CD4-positive, alpha-beta T cell treated with Interleukin-4 for 4 hours (primary cell): Measurements from ENCODE around the gene SMYD3.

Source experiments
- DNase-seq: peaks from one replicate; pipeline ENCODE4 v3.0.0-alpha.2; 2020

Gene SMYD3

DNA sequence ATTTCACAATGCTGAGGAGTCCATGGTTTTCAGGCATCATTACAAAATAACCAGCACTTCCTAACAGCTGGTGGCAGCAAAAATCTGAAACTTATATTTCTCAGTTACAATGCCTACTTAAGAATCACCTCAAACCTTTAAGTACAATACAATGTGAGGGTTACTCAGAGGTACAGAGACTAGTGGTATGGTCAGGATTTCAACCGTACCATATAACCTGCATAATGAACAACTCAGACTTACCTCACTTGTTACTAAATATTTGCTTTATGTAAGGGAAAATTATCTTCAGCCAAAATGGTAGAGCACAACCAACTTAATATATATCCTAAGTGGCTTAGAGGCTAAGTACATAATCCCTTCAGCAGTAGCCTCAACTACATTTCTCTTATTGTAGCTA lies 344.5 kb downstream of the SMYD3 start:
- no peak for DNase-seq

DNA sequence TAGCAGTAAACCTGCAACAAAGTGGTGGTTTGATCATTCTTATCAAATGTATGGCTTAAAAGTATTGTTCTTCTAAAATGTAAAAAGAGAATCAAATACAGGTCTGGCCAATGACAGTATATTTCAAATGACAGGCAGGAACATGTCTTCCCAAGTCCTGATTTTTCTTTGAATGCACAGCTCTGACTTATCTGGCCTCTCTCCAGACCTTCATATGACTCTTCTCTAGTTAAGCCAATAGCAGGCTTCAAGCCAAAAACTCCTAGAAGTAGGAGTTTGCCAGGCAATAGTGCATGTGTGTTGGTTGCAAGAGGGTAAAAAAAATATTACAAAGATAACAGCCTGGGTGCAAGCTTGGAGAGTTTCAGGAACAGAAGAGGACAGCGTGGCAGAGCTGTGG lies 345.5 kb downstream of the SMYD3 start:
- DNase-seq = no peak

DNA sequence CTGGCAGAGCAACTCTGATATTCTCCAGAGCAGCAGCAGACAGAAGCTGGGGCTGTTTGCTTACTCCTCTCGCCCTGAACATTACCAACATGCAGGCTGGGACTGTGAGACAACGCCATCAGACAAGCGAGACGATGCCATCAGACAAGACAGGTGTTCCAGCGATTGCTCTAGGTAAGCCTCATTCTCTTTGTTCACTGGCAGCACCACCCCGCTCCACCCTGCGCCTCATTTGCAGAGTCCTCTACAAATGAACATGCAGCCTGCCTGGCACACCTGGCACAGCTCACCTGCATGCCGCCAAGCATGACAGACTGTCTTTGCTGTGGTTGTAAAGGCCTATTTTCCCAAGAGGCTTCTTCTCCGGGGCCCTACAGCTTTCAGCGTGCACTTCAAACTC lies 346.2 kb downstream of the SMYD3 start:
- no peak for DNase-seq

DNA sequence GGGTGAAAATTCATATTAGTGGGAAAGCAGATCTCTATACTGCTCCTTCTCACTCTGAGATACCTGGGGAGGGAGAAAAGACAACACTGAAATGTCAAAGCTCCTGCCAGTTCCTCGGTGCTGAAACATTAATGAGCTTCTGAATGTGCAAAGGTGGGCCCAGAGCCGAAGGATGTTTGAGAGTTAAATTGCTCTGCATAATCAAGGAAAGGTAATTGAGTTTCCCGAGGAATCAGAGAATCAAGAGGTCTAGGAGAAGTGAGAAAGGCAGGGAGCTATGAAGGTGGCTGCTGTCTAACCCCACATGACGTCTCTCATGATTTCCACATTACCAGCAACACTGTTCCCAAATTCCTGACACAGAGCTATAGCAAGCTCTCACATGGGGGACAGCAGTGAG lies 346.7 kb downstream of the SMYD3 start:
- no peak for DNase-seq

DNA sequence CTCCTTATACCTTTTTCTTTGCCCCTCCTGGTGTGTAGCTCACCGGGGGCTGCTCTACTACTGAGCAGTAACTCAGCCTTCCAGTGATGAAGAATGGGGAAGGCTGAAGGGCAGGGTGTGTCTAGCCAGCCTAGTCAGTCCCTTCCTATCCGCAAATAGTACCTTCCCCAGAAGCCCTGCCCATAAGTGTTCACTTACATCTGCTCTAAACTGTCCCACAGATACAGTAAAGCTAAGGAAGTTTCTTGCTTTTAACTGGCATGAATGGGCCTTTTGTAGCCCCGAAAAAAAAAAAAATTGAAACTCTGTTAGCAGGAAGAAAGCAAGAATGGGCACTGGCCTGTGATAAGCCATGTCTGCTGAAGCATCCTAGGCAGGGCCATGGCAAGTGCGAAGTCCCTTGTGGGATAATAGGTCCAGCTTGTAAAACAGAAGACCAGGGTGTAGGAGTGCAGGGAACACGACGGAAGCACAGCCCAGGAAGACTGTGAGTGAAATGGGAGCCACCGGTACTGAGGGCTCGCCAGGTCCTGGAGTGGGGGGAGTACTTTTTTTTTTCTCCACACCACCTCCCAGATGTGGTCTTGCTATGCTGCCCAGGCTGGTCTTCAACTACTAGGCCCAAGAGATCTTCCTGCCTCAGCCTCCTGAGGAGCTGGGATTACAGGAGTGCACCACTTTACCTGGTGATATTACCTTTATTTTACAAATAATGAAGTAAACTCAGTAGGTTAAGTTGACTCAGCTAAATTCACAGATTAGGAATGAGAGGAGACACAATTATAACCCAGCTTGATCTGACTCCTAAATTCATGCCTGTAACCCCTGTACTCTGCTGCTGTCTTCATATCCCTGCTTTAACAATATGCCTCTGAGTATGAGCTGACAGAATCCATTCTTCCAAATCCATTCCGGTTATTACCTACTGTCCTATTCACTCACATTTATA lies 347.5 kb downstream of the SMYD3 start:
- DNase-seq = no peak

DNA sequence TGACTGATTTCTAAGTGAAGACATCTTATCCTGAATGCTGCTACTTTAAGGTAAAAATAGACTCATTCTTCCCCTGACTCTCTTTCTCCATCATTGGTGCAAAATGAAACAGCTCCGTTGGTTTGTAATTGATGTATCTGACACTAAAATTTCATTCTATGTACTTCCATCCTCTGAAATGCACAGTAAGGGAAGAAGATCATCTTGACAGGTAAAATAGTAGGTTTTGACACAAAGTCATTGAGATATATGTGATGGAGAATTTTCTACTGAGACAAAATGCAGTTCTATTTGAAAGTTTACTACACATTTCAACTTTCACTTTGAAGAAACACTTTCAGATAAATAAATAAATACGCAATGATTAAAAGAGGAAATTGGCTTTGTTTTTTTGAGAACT lies 348.9 kb downstream of the SMYD3 start:
- DNase-seq = no peak

DNA sequence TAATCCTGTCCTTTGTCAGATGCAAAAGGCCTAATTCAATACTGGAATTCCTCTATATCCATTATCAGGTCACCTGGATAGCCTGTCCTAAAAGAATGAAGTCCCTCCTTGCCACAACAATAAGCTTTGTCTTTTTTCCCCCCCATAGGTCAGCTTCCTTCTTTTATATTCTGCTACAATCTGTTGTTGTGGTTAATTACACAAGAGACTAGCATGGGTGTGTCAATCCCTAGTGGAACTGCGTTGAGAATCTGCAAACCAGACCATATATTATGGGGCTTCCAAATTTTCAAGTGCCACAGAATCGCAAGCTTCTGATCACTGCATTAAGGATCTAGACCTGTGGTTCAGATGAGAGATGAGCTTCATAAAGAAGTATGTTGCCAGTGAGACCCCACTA lies 349.6 kb downstream of the SMYD3 start:
- DNase-seq = peak; percentile 1

DNA sequence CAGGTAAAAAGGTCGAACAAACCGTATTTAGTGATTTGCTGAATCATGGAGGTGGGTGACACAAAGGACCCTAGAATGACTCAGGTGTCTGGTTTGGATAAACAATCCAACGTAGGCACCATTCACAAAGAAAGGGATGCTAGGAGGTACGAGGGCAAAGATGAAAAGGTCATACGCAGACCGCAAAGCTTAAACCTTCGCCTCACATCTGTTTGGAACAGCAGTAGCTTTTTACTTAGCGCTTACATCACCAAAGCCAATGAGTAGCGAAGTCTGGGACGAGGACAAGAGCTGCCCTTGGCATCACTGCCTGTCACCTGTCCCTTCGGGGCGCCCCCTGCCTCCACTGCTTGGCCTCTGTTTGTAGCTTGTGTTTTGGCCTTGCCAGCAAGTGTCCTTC lies 350.2 kb downstream of the SMYD3 start:
- no peak for DNase-seq

DNA sequence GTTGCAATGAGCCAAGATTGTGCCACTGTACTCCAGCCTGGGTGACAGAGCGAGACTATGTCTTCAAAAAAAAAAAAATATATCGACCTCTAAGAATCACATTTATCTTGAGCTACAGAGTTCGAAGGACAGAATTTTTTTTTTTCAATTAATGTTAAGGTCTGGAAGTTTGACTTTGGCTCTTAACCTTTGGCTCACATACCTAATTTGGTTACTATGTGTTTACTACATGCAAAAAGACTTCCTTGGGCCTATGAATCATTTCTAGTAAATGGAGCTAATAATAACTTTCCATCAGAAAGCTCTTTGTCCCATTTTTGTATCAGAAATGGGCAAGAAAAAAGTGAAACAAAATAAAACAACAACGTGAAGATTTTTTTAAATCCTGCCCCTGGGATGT lies 351.2 kb downstream of the SMYD3 start:
- no peak for DNase-seq

DNA sequence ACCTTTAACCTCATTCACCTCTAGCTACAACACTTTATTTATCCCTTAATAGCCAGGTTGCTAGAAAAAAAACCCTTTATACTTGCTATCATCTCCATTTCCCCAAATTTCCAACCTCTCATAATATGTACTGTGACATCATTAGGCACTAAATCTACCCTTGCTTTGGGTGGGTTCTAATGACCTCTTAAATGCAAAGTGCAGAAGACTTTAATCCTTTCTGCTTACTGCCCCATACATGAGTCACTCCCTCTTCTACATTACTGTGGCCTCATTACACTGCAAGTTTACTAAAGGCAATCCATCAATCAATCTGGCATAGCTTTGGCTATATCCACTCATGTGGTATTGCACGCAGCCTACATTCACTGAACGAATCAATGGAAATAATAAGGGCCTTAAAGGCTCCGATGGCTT lies 353.3 kb downstream of the SMYD3 start:
- DNase-seq = no peak

DNA sequence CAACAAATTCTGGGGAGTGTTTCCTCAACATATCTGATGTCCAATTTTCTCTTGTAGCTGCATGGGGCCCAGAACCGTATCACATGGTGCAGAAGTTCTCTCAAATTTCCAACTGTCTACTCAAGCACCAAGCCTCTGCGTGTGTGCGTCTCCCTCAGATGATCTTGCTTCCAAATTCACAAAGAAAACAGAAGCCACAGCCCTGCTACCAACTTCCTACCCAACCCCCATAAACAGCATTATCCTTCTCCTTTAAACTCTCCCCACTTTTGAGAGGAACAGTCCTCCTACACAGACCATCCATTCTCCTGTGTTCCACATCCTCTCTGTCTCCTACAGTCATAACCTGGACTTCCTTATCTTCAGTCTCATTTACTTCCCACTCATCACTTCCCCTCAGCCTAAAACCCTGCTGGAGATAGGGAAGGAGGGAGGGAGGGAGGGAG lies 354.1 kb downstream of the SMYD3 start:
- no peak for DNase-seq

DNA sequence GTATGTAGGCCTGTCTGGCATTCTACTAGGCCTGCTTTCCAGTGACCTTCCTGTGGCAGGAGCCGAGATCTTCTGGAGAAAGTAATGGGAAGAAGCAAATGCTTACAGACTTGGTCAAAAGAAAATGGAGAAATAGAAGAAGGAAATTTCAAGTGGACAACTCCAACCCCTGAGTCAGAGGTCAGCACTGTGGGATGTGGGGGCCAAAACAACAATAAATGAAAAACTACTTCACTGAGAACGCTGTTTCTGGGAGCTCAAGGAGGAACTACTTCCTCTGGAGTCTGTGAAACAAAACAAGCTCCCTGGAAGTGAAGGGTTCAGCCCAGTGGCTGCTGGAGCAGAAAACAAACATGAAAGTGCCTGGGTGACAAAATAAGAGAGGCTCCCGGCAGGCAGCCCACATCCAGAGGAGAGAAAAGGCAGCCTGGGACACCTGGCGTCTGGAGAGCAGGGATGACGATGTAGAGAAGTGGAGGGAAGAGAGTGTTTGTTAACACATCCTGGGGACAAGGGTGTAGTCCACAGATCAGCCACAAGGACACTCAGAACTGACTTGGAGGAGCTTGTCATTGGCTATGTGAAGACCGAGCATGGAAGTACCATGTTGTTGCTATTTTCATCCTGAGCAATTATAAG lies 355.2 kb downstream of the SMYD3 start:
- no peak for DNase-seq

DNA sequence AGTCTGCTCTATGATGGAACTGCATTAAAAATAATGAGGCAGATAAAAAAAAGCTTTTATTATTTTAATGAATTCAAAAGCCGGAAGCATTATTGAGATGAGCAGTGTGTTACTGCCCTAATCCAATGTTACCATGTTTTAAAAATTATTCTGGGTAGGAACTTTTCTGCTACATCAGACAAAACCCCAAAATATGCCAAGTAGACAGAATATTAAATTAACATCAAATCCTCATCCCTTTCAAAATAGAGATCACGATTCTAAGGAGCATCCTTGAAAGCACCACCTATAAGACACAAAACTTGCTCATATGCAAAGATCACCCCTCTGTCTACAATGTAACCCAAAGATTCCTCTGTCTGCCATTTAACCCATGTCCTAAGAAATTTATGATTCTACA lies 357.5 kb downstream of the SMYD3 start:
- no peak for DNase-seq

DNA sequence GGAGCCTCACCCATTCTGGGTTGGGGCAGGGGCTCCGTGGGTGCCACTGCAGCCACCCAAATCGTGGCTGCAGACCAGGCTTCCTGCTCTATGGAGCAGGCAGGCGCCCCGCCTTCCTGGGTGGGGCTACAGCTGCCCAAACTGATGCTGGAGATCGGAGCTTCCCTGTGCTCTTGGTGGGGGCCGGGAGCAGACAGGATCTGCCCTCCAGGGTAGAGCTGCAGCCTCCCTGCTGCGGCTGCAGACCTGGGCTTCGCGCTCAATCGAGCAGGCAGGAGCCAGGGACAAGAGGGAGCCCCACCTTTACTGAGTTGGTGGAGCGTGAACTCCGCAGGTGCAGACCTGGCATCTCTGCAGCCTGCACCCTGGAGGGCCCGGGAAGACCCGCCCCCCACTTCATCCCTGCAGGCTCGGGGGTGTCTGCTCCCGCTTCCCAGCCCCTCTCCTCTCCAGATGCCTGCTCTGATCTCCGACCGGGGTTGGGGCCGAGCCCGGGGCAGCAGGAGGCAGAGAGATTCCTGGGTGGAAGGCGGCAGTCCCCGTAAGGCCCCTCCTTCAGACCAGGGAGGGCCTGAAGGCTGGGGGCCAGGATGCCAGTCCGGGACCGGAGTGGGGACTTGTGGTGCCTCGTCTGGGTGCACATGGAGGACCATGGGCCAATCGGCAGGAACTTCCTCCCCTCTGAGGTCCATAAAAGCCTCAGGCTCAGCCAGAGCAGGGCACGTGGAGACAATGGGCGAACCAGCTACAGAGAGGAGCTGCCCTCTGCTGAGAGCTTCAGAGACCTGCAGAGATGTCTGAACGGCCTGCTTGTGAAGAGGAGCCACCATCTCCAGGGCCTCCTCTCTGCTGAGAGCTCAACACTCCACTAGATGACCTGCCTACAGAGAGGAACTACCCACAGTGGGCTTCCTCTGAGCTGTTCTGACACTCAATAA lies 359.3 kb downstream of the SMYD3 start:
- DNase-seq = no peak

DNA sequence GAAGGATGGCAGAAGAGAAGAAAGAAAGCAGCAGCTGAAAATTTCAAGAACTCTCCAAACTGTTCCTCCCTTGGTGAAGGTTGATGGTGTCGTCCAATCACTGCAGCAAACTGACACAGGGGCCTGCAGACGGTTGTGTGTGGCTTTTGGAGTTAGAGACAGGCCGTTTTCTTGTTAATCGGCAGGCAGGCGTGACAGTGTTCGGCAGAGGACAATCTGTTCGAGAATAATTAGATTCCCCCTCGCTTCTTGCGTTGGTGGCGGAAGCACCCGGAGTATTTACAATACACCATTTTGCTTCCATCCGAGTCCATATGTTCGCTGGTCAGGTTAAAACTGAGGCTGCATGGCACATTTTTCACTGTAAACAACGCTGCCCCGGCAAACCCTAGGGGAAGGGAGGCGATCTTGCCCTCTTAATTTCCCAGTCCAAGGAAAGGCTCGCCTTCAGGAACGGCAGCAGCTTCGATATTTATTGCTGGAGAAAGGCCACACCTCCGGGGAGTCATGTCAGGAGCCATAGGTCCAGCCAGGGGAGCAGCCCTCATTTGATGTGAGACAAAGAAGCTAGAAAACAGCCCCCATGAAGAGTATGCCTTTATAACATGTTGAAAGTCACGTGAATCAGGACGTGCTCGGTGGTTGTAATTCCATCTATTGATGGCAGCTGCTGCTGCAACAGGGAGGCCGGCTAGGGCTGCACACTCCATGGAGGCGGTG lies 360.1 kb downstream of the SMYD3 start:
- no peak for DNase-seq

DNA sequence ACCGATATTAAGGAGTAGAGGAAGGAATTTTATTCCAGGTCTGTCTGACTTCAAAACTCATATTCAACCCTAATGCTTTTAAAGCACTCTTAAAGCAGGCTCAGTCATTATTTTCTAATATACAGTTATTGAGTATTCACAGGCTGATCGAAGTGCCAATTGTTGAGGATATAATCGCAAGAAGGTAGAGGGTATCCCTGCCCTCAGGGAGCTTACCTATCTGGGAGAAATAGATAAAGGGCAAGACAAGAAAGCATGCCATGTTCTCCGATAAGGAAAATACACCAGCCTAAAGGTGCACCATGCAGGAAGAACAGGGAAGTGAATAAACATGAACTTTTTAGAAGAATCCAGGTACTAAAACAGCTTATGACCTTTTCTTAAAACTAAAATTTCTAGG lies 361.2 kb downstream of the SMYD3 start:
- no peak for DNase-seq

DNA sequence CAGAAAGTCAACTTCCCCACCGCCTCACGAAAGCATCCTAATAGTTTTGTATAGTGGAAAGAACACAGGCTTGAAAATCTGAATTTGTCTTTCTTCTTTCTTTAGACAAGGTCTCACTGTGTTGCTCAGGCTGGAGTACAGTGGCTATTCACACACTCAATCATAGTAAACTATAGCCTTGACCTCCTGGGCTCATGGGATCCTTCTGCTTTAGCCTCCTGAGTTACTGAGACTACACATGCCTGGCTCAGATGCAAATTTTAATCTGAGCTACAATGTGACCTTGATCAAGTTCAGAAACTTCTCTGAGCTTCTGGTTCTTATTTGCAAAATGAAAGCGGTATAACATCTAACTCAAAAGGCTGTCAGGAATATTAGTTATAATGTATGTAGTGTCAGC lies 362.1 kb downstream of the SMYD3 start:
- DNase-seq = no peak

DNA sequence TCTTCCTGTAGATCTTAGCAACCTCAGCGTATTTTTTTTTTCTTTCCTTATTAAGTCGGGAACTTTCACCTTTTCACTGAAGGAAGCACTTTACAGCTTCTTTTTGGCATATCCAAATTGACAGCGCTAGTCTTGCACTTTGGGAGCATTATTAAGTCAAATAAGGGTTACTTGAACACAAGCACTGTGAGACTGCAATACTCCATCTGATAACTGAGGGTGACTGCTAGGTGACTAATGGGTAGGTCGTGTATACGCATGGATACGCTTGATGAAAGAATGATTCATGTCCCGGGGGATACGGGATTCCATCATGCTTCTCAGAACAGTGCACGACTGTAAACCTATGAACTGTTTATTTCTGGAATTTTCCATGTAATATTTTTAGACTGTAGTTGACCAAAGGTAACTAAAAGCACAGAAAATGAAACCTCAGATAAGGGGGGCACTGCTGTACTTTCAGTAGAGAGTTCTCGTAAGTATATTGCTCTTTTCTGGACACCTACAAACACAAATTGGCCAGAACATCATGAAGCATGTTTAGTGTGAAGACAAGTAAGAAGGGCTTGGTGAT lies 364.7 kb downstream of the SMYD3 start:
- no peak for DNase-seq

DNA sequence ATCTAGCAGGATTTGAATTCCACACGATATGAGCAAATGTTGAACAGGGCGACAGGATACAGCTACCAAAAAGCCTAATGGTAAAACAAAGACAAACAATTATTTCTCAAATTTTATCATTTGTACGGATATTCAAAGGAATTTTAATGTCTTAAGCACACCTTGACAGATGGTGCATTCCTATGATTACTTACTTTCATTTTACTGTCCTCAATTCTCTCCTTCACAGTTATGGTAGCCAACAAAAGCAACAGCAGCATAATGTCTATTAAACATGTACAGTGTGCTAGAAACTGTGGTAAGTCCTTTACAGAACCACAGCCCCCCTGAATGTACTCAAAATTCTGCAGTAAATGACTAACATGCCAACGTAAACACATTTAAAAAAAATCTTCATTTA lies 365.8 kb downstream of the SMYD3 start:
- no peak for DNase-seq

DNA sequence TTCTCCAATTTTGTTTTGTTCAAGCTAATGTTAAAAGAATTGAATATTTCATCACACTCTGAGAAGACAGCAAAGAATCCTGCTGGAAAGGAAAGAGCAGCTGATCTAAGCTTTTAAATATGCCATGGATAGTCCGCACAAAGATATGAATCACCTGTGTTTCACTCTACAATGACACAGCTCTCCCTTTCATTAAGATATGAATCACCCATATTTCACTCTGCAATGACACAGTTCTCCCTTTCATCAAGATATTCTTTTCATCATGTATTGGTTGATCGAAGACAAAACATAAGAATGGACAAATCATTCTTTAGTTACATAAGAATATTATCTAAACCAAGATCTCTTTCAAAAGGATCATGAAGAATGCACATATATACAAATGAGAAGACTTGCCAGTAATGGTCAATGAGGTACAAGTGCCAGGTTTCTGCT lies 367.3 kb downstream of the SMYD3 start:
- DNase-seq = no peak

DNA sequence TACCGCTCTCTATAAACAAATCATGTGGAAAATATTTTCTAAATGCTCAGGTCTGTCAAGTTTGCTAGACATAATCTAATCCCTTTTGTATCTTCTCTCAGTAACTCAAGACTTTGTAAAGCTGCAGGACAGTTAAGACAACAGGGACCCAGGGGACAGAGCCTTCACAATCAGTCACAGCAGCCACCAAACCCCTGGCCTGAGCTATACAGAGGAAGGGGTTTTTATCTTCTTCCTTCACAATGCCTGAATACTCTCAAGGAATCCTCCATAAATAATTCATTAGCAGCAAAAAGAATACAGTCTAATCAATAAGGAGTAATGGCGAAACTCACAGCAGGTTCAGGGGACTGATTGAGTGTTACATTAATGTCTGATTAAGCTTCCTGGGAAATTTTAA lies 368.3 kb downstream of the SMYD3 start:
- DNase-seq = no peak

DNA sequence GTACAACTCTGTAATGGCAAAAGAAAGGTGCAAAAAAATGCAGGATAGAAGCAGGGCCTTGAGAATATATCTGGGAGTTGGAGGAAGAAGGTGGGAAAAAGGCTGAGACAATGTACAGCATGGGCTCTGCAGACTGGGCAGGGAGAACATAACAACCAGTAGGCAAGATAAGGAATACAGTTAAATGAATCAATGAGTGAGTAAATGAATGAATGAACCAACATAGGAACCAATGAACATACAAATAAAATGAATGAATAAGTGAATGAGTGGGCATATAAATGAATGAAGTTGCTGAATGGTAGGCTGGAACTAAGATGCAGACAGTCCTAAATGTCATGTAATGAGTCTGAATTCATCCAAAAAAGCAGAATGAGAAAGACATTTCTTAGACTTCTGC lies 370.6 kb downstream of the SMYD3 start:
- DNase-seq = no peak
